Measurements from ENCODE around the gene STPG1. TPM values are rescaled to one million over a fixed set of nuclear protein-coding genes. Genes with fewer than 3 reads are reported as not detected.

Gene STPG1
- total and polyA plus RNA-seq, 2 of the 13 experiments (the other 11 are each of a cell fraction or from before 2014, with no cell fraction given), result 3.4 to 4.3 TPM

DNA sequence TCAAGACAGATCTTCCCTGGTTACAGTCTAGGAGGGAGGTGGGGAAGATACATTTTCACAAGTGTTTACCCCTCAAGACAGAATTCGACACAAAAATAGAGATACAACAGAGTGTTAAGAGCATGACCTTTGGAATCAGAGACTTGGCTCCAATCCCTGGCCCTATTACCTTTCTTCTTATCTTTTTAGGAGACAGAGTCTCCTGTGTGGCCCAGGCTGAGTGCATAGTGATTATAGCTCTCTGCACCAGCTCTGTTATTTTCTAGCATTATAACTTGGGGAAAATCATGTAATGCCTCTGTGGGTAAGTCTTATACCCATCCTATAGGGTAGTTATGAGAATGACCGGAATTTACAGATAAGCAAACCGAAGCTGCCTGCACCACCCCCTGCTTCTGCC, 11.9 kb upstream of the STPG1 start:
- Histone ChIP-seq H3K79me2 (ENCODE audit: insufficient read depth, low read length) (no peaks in the 10 kb centered on the region), H3K4me1 (ENCODE audit: insufficient read depth, low read length) (0 out of 2 replicates have a peak, but pooled peaks cover 6% of the 10 kb centered on the region), H3K4me3 (replicated peaks in 1 of 3; ENCODE audit: insufficient read depth in 1 of 3, low read depth in 2 of 3, low read length in 3 of 3) (no peak overlapping the region), H3K9me3 (ENCODE audit: low read length) (no peaks in the 10 kb centered on the region), H3K36me3 (replicated peaks in 1 of 2; ENCODE audit: control insufficient read depth in 1 of 2, insufficient read depth in 2 of 2, low read length in 2 of 2) (0 out of 5 replicates have a peak, but pooled peaks cover 0 to 7% of the 10 kb centered on the region in 2 experiments), H3K27ac (ENCODE audit: extremely low read length, insufficient read depth, low read length) (no peak overlapping the region), H4K20me1 (ENCODE audit: insufficient read depth, low read length) (no peaks in the 10 kb centered on the region), H3K4me2 (ENCODE audit: low read depth, low read length) (no peak overlapping the region), H2AFZ (ENCODE audit: low read length) (no peak overlapping the region), H3K27me3 (ENCODE audit: control insufficient read depth in 1 of 2, insufficient read depth in 2 of 2, low read length in 2 of 2) (no peaks in the 10 kb centered on the region), H3K9ac (ENCODE audit: insufficient read depth, low read depth, low read length) (no peak overlapping the region)
- in situ Hi-C loops (cut with HindIII; ENCODE audit: extremely low pct_ligation_motif_present, low pct_unique_long_range_greater_than_20kb) (no loop called here), intact Hi-C loops (cut with micrococcal nuclease; ENCODE audit: unreplicated experiment) (no loop called here)
- WGBS (ENCODE audit: low lambda C conversion rate), result 80% methylated on average over 3 of the region's 3 CpGs
- CTCF ChIA-PET (ENCODE audit: low intra/inter-chr PET ratio, low total read pairs), result no interaction called here
- FAIRE-seq (no peak), DNase-seq (ENCODE audit: low spot score) (no peak), ATAC-seq (no peak)
- BruUV-seq (replicated peaks), result no TSS peak
- POLR2A ChIA-PET, result no interaction called here
- TF ChIP-seq SP4 (CRISPR knock-in tag; IDR thresholded peaks at IDR 0.05), result no peak
- no peak for TF ChIP-seq NFRKB (IDR thresholded peaks at IDR 0.05)
- TF ChIP-seq, protein P1, sequence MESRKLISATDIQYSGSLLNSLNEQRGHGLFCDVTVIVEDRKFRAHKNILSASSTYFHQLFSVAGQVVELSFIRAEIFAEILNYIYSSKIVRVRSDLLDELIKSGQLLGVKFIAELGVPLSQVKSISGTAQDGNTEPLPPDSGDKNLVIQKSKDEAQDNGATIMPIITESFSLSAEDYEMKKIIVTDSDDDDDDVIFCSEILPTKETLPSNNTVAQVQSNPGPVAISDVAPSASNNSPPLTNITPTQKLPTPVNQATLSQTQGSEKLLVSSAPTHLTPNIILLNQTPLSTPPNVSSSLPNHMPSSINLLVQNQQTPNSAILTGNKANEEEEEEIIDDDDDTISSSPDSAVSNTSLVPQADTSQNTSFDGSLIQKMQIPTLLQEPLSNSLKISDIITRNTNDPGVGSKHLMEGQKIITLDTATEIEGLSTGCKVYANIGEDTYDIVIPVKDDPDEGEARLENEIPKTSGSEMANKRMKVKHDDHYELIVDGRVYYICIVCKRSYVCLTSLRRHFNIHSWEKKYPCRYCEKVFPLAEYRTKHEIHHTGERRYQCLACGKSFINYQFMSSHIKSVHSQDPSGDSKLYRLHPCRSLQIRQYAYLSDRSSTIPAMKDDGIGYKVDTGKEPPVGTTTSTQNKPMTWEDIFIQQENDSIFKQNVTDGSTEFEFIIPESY (CRISPR knock-in tag; IDR thresholded peaks at IDR 0.05), result no peak
- no peak for TF ChIP-seq ZBTB42 (CRISPR knock-in tag; IDR thresholded peaks at IDR 0.05)
- TF ChIP-seq BRD4 (CRISPR knock-in tag; IDR thresholded peaks at IDR 0.05), result no peak
- TF ChIP-seq, protein P2, sequence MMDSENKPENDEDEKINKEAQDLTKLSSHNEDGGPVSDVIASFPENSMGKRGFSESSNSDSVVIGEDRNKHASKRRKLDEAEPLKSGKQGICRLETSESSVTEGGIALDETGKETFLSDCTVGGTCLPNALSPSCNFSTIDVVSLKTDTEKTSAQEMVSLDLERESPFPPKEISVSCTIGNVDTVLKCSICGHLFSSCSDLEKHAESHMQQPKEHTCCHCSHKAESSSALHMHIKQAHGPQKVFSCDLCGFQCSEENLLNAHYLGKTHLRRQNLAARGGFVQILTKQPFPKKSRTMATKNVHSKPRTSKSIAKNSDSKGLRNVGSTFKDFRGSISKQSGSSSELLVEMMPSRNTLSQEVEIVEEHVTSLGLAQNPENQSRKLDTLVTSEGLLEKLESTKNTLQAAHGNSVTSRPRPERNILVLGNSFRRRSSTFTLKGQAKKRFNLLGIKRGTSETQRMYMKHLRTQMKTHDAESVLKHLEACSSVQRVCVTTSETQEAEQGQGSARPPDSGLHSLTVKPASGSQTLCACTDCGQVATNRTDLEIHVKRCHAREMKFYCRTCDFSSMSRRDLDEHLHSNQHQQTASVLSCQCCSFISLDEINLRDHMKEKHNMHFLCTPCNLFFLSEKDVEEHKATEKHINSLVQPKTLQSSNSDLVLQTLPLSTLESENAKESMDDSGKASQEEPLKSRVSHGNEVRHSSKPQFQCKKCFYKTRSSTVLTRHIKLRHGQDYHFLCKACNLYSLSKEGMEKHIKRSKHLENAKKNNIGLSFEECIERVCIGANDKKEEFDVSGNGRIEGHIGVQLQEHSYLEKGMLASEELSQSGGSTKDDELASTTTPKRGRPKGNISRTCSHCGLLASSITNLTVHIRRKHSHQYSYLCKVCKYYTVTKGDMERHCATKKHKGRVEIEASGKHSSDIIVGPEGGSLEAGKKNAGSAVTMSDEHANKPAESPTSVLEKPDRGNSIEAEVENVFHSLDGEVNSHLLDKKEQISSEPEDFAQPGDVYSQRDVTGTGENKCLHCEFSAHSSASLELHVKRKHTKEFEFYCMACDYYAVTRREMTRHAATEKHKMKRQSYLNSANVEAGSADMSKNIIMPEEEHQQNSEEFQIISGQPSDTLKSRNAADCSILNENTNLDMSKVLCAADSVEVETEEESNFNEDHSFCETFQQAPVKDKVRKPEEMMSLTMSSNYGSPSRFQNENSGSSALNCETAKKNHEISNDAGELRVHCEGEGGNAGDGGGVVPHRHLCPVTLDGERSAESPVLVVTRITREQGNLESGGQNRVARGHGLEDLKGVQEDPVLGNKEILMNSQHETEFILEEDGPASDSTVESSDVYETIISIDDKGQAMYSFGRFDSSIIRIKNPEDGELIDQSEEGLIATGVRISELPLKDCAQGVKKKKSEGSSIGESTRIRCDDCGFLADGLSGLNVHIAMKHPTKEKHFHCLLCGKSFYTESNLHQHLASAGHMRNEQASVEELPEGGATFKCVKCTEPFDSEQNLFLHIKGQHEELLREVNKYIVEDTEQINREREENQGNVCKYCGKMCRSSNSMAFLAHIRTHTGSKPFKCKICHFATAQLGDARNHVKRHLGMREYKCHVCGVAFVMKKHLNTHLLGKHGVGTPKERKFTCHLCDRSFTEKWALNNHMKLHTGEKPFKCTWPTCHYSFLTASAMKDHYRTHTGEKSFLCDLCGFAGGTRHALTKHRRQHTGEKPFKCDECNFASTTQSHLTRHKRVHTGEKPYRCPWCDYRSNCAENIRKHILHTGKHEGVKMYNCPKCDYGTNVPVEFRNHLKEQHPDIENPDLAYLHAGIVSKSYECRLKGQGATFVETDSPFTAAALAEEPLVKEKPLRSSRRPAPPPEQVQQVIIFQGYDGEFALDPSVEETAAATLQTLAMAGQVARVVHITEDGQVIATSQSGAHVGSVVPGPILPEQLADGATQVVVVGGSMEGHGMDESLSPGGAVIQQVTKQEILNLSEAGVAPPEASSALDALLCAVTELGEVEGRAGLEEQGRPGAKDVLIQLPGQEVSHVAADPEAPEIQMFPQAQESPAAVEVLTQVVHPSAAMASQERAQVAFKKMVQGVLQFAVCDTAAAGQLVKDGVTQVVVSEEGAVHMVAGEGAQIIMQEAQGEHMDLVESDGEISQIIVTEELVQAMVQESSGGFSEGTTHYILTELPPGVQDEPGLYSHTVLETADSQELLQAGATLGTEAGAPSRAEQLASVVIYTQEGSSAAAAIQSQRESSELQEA (CRISPR knock-in tag; IDR thresholded peaks at IDR 0.05; ENCODE audit: not compliant biosample characterization), result no peak
- TF ChIP-seq, protein P3, sequence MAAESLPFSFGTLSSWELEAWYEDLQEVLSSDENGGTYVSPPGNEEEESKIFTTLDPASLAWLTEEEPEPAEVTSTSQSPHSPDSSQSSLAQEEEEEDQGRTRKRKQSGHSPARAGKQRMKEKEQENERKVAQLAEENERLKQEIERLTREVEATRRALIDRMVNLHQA (CRISPR knock-in tag; IDR thresholded peaks at IDR 0.05), result no peak
- no peak for TF ChIP-seq RFX1 (IDR thresholded peaks at IDR 0.05)
- TF ChIP-seq, protein P4, sequence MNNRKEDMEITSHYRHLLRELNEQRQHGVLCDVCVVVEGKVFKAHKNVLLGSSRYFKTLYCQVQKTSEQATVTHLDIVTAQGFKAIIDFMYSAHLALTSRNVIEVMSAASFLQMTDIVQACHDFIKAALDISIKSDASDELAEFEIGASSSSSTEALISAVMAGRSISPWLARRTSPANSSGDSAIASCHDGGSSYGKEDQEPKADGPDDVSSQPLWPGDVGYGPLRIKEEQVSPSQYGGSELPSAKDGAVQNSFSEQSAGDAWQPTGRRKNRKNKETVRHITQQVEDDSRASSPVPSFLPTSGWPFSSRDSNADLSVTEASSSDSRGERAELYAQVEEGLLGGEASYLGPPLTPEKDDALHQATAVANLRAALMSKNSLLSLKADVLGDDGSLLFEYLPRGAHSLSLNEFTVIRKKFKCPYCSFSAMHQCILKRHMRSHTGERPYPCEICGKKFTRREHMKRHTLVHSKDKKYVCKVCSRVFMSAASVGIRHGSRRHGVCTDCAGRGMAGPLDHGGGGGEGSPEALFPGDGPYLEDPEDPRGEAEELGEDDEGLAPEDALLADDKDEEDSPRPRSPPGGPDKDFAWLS (CRISPR knock-in tag; IDR thresholded peaks at IDR 0.05; ENCODE audit: borderline replicate concordance), result no peak
- TF ChIP-seq HES4 (CRISPR knock-in tag; IDR thresholded peaks at IDR 0.05; ENCODE audit: borderline replicate concordance), result no peak
- no peak for TF ChIP-seq ZNF558 (CRISPR knock-in tag; IDR thresholded peaks at IDR 0.05; ENCODE audit: borderline replicate concordance)
- TF ChIP-seq YY1 (IDR thresholded peaks at IDR 0.05; ENCODE audit: insufficient read depth, insufficient replicate concordance, low read depth, low read length), result no peak
- no peak for TF ChIP-seq CAMTA2 (CRISPR knock-in tag; IDR thresholded peaks at IDR 0.05; ENCODE audit: borderline replicate concordance)
- no peak for TF ChIP-seq POLR2A (IDR thresholded peaks at IDR 0.05; ENCODE audit: insufficient read depth in 1 of 2, low read depth in 2 of 2, low read length in 2 of 2)

All from HepG2 (cell line).